IMR-90 (cell line): ENCODE results near the gene GRM2.

Experiments
- POLR2A ChIP-seq: IDR thresholded peaks from 2 replicates; pipeline ENCODE4 v1.6.1; 2012; ENCODE audit warnings: mild to moderate bottlenecking, low read depth, low read length
- TF ChIP-seq, protein P1 (sequence below): conservative IDR thresholded peaks from 2 replicates; pipeline ENCODE4 v1.5.1; 2012; ENCODE audit warnings: mild to moderate bottlenecking, low read depth, low read length, improper control_type of control experiment

- TF ChIP-seq, protein P1, sequence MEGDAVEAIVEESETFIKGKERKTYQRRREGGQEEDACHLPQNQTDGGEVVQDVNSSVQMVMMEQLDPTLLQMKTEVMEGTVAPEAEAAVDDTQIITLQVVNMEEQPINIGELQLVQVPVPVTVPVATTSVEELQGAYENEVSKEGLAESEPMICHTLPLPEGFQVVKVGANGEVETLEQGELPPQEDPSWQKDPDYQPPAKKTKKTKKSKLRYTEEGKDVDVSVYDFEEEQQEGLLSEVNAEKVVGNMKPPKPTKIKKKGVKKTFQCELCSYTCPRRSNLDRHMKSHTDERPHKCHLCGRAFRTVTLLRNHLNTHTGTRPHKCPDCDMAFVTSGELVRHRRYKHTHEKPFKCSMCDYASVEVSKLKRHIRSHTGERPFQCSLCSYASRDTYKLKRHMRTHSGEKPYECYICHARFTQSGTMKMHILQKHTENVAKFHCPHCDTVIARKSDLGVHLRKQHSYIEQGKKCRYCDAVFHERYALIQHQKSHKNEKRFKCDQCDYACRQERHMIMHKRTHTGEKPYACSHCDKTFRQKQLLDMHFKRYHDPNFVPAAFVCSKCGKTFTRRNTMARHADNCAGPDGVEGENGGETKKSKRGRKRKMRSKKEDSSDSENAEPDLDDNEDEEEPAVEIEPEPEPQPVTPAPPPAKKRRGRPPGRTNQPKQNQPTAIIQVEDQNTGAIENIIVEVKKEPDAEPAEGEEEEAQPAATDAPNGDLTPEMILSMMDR, result no peak
- TF ChIP-seq POLR2A, result no peak
Measured at GRCh38 chr3:51668756-51669155, 38.1 kb upstream of the GRM2 start.
